HG02623 (cell line): ENCODE results near the gene MYL9.

Experiments
- ATAC-seq: cut with Tn5 transposase; IDR thresholded peaks from one replicate; pipeline ENCODE4 v1.9.1; 2021; ENCODE audit warnings: moderate library complexity; ENCODE audit not compliant: unreplicated experiment

The MYL9 gene

DNA sequence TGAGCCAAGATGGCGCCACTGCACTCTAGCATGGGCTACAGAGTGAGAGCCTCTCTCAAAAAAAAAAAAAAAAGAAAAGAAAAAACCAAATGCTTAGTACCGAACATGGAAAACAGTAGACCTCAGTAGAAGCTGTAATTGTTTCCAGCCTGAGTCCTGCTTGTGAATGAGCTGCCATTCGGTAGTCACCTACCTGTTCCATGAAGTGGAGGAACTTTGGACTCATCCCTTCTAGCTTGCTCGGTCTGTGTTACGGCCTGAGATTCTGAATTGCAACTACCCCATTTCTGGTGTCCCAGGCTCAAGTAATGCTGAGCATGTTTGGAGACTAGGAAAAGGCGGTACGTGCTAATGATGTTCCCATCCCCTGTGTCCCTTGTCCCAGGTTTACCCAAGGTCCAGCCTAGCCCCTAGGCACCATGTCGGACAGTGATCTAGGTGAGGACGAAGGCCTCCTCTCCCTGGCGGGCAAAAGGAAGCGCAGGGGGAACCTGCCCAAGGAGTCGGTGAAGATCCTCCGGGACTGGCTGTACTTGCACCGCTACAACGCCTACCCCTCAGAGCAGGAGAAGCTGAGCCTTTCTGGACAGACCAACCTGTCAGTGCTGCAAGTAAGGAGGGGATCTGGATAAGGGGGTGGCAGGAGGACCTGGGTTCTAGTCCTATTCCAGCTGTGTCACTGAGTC lies 37.2 kb downstream of the MYL9 start:
- no peak for ATAC-seq

GRCh38 chr20:36579996-36580545 lies 38.8 kb downstream of the MYL9 start:
- ATAC-seq = no peak

DNA sequence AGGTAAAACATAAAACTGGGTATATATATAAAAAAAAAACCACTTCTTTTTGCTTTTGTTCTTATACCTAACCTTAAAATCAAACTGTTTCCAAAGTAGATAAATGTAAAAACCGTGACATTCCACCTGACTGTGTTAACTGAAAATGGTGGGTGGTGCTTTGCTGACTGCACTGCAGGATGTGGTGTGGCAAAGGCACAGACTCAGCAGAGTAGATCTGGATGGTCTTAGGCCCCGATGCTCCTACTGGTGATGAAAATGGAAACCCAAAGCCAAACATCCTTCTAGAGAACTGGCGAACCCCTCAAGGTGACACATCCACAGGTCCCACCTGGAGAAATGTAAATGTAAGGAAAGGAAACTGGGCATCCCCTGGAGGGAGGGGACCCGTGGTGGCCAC lies 41.0 kb downstream of the MYL9 start:
- ATAC-seq = no peak

DNA sequence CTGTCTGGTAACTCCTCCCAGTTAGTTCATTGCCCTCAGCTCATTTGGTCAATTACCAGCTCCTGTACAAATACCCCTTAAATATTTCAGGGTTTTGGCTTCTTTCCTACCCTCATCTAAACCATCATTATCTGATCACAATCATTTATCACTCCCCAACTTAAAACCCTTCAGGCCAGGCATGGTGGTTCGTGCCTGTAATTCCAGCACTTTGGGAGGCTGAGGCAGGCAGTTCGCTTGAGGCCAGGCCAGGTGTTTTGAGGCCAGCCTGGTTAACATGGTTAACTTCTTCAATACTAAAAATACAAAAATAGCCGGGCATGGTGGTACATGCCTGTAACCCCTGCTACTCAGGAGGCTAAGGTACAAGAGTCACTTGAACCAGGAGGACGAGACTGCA lies 41.5 kb downstream of the MYL9 start:
- ATAC-seq = no peak

DNA sequence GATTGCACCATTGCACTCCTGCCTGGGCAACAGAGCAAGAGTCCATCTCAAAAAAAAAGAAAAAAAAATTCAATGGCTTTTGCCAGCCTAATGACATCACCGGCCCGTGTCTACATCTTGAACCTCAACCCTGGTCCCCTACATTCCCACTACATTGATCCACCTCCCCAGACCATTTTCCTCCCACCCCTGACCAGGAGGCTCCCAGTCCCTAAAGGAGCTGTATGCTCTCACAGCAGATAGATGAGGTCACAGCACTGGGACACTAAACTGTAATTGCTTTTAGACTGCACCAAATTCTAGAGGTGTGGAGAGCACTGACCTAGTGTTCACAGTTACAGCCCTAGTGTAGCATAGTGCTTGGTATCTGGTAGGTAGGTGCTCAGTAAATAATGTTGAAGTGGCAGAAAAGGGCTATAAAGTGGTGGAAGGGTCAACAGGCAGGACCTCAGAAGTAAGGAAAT lies 42.7 kb downstream of the MYL9 start:
- no peak for ATAC-seq

- ATAC-seq = no peak
Measured at GRCh38 chr20:36585410-36586125, 44.2 kb downstream of the MYL9 start.

- no peak for ATAC-seq
Measured at GRCh38 chr20:36587388-36588070, 46.2 kb downstream of the MYL9 start.

GRCh38 chr20:36591281-36591680 lies 50.0 kb downstream of the MYL9 start:
- no peak for ATAC-seq

GRCh38 chr20:36591854-36592641 lies 50.7 kb downstream of the MYL9 start:
- ATAC-seq = no peak

- no peak for ATAC-seq
Measured at GRCh38 chr20:36593347-36593929, 52.1 kb downstream of the MYL9 start.

- no peak for ATAC-seq
Measured at GRCh38 chr20:36599912-36600345, 58.6 kb downstream of the MYL9 start.
